Loucy (cell line): ENCODE data around the gene SCN4A.

Experiments
- EZH2phosphoT487 ChIP-seq: fragments of 200-600 bp; IDR thresholded peaks from 2 replicates; pipeline ENCODE4 v1.6.1; 2018; ENCODE audit warnings: antibody characterized with exemption, mild to moderate bottlenecking, moderate library complexity, borderline replicate concordance
- TF ChIP-seq, protein P1 (sequence below): fragments of 200-600 bp; sonication (generic); conservative IDR thresholded peaks from 2 replicates; pipeline ENCODE4 v1.5.1; 2014; ENCODE audit warnings: mild to moderate bottlenecking, antibody characterized with exemption, low read length

DNA sequence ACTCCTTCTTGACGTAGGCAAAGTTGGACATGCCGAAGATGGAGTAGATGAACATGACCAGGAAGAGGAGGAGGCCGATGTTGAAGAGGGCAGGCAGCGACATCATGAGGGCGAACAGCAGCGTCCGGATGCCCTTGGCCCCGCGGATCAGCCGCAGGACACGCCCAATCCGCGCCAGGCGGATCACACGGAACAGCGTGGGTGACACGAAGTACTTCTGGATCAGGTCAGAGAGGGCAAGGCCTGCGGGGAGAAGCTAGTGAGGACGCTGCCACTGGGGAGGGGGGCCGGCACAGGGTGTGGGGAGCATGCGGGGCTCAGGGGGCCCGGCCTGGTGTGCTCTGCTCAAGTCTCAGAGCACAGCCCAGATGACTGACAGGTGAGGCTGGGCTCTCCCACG, 31.0 kb downstream of the SCN4A start:
- TF ChIP-seq, protein P1, sequence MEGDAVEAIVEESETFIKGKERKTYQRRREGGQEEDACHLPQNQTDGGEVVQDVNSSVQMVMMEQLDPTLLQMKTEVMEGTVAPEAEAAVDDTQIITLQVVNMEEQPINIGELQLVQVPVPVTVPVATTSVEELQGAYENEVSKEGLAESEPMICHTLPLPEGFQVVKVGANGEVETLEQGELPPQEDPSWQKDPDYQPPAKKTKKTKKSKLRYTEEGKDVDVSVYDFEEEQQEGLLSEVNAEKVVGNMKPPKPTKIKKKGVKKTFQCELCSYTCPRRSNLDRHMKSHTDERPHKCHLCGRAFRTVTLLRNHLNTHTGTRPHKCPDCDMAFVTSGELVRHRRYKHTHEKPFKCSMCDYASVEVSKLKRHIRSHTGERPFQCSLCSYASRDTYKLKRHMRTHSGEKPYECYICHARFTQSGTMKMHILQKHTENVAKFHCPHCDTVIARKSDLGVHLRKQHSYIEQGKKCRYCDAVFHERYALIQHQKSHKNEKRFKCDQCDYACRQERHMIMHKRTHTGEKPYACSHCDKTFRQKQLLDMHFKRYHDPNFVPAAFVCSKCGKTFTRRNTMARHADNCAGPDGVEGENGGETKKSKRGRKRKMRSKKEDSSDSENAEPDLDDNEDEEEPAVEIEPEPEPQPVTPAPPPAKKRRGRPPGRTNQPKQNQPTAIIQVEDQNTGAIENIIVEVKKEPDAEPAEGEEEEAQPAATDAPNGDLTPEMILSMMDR = no peak
- no peak for TF ChIP-seq EZH2phosphoT487
